NB4 (cell line): Measurements from ENCODE around the gene RABAC1.

ENCODE experiments used
- DNase-seq: peaks from one replicate; pipeline ENCODE4 v3.0.0; 2010; ENCODE audit warnings: low read depth
- H3K4me3 ChIP-seq: one replicate; pipeline ENCODE4 v1.5.1; 2011; ENCODE audit warnings: mild to moderate bottlenecking, low read depth, low read length, moderate library complexity
- CTCF ChIP-seq: IDR thresholded peaks from one replicate; pipeline ENCODE4 v1.5.1; 2012; ENCODE audit warnings: low read depth, low read length
- MAX ChIP-seq: IDR thresholded peaks from 2 replicates; pipeline ENCODE4 v1.6.1; 2011; ENCODE audit warnings: low read depth, low read length
- MYC ChIP-seq: IDR thresholded peaks from 2 replicates; pipeline ENCODE4 v1.6.1; 2011; ENCODE audit warnings: low read depth, low read length
- POLR2A ChIP-seq: IDR thresholded peaks from 2 replicates; pipeline ENCODE4 v1.6.1; 2011; ENCODE audit warnings: mild to moderate bottlenecking; ENCODE audit not compliant: insufficient read length; ENCODE audit errors: extremely low read depth

RABAC1 gene

GRCh38 chr19:41934849-41935374 lies 24.2 kb downstream of the RABAC1 start:
- no peak overlapping the region for H3K4me3 ChIP-seq
- TF ChIP-seq POLR2A: no peak
- peak; percentile 64 for TF ChIP-seq CTCF
- DNase-seq: peak; percentile 67

- TF ChIP-seq MAX (no peak), CTCF (no peak), MYC (no peak), POLR2A (no peak)
- peak; percentile 49 for DNase-seq
- no peak overlapping the region for H3K4me3 ChIP-seq
These were observed 25.3 kb downstream of the RABAC1 start for GRCh38 chr19:41933693-41934426.

- no peak for DNase-seq
- TF ChIP-seq MYC: no peak
- no peak overlapping the region for H3K4me3 ChIP-seq
These were observed 26.3 kb downstream of the RABAC1 start for GRCh38 chr19:41932720-41933332.

- no peak for TF ChIP-seq POLR2A
- no peak for TF ChIP-seq MYC
- no peak for TF ChIP-seq MAX
- no peak overlapping the region for H3K4me3 ChIP-seq
- DNase-seq: no peak
These were observed 26.8 kb downstream of the RABAC1 start for GRCh38 chr19:41932259-41932719.

GRCh38 chr19:41930926-41931592 lies 28.1 kb downstream of the RABAC1 start:
- peak; percentile 29 for DNase-seq
- no peak overlapping the region for H3K4me3 ChIP-seq
- TF ChIP-seq MAX: no peak
- no peak for TF ChIP-seq MYC
- no peak for TF ChIP-seq POLR2A
- TF ChIP-seq CTCF: no peak

GRCh38 chr19:41930322-41930722 lies 28.8 kb downstream of the RABAC1 start:
- TF ChIP-seq MAX (no peak), POLR2A (no peak), CTCF (no peak), MYC (no peak)
- DNase-seq: no peak
- H3K4me3 ChIP-seq: no peak overlapping the region
